ENCODE data around the gene EFCAB8. TPM values are rescaled to one million over a fixed set of nuclear protein-coding genes. Genes with fewer than 3 reads are reported as not detected.

The EFCAB8 gene
- total RNA-seq, 2 donors from 2014 or later, result not detected

- Histone ChIP-seq H3K4me3 (no peak overlapping the region), H3K9me3 (no peaks in the 10 kb centered on the region), H3K27me3 (no peaks in the 10 kb centered on the region), H3K4me1 (no peaks in the 10 kb centered on the region), H3K27ac (no peak overlapping the region), H3K36me3 (no peaks in the 10 kb centered on the region)
- TF ChIP-seq CTCF (IDR thresholded peaks at IDR 0.05), result no peak
- DNase-seq (ENCODE audit: low spot score), result no peak
Measured at GRCh38 chr20:32893263-32894025, 34.7 kb downstream of the EFCAB8 start.

GRCh38 chr20:32894026-32894483 is 35.3 kb downstream of the EFCAB8 start:
- TF ChIP-seq CTCF (IDR thresholded peaks at IDR 0.05), result peak; percentile 24 to 57

DNA sequence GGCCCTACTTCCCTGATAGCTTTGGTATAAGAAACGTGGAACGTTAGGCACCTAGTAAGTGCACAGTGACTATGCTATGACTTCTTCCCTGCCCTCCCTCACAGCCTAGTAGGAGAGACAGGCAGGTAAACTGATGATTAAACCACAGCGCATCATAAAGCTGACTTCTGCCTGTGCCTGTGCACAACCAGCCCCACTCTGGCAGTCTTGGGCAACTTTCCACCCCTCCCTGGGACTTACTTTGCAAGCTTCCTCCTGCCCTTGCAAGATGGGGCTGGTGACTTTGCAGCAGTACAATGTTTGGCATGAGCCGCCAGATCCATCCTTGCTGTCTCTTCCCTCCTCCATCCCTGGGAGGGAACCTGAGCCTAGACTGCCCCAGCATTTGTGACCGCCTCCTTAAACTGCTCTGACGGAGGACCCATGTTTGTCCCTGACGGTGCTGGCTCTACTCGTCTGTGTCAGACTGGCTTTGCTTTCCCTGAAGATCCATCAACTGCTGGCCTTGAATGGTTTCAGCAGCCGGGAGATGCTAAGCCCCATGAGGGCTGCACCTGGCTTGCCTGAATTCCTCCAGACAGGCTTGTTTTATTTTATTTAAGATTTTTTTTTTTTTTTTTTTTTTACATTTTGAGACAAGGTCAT is 36.1 kb downstream of the EFCAB8 start:
- Histone ChIP-seq H3K36me3 (no peaks in the 10 kb centered on the region), H3K4me1 (no peaks in the 10 kb centered on the region), H3K27me3 (no peaks in the 10 kb centered on the region), H3K4me3 (no peak overlapping the region), H3K27ac (no peak overlapping the region), H3K9me3 (no peaks in the 10 kb centered on the region)
- no peak for DNase-seq (ENCODE audit: low spot score)
- TF ChIP-seq CTCF (IDR thresholded peaks at IDR 0.05), result no peak

More at GRCh38 chr20:32894026-32894483, 35.3 kb downstream of the EFCAB8 start:
- Histone ChIP-seq H3K27me3 (no peaks in the 10 kb centered on the region), H3K36me3 (no peaks in the 10 kb centered on the region), H3K9me3 (no peaks in the 10 kb centered on the region), H3K4me1 (no peaks in the 10 kb centered on the region), H3K27ac (no peak overlapping the region), H3K4me3 (no peak overlapping the region)
- no peak for DNase-seq (ENCODE audit: low spot score)

GRCh38 chr20:32896521-32897280 is 38.0 kb downstream of the EFCAB8 start:
- no peaks in the 10 kb centered on the region for H3K4me1 ChIP-seq
- H3K9me3 ChIP-seq, result no peaks in the 10 kb centered on the region
- no peaks in the 10 kb centered on the region for H3K27me3 ChIP-seq
- H3K4me3 ChIP-seq, result no peak overlapping the region
- no peak for DNase-seq (ENCODE audit: low spot score)
- no peak overlapping the region for H3K27ac ChIP-seq
- TF ChIP-seq CTCF (IDR thresholded peaks at IDR 0.05), result no peak
- H3K36me3 ChIP-seq, result no peaks in the 10 kb centered on the region

GRCh38 chr20:32898729-32899128 is 40.0 kb downstream of the EFCAB8 start:
- no peak for DNase-seq (ENCODE audit: low spot score)
- H3K4me3 ChIP-seq, result no peak overlapping the region
- no peaks in the 10 kb centered on the region for H3K4me1 ChIP-seq
- H3K27ac ChIP-seq, result no peak overlapping the region
- H3K36me3 ChIP-seq, result no peaks in the 10 kb centered on the region
- TF ChIP-seq CTCF (IDR thresholded peaks at IDR 0.05), result no peak
- no peaks in the 10 kb centered on the region for H3K27me3 ChIP-seq
- H3K9me3 ChIP-seq, result no peaks in the 10 kb centered on the region

Data from right atrium auricular region (tissue), 2 donors.